ENCODE results near the gene HNF4A. TPM values are rescaled to one million over a fixed set of nuclear protein-coding genes. Genes with fewer than 3 reads are reported as not detected.

Gene HNF4A
- total RNA-seq, 1 experiment from 2014 or later = 0.15 TPM

DNA sequence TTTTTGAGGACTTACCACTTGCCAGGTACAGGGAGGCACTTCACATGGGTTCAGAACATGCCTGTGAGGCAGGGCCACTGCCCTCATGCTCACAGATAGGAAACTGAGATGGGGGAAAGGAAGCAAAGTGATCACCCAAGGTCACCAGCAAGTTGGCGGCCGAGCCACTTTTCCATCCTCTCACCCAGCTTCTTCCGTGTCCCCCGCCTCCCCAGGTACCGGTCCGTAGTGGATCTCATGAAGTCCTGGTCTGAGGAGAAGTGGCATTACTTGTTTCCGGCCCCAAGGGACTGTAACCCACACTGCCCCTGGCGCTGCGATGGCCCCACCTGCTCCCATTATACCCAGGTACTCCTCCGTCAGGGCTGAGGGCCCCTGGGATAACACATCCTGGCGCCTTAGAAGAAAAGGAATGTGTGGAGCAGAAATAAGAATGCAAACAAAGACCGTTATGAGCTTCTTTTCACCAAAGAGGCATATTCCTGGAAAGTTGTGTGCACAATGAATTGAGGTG lies 12.3 kb upstream of the HNF4A start (continued):
- TF ChIP-seq, protein P1, sequence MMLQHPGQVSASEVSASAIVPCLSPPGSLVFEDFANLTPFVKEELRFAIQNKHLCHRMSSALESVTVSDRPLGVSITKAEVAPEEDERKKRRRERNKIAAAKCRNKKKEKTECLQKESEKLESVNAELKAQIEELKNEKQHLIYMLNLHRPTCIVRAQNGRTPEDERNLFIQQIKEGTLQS (CRISPR knock-in tag; conservative IDR thresholded peaks at IDR 0.05) = no peak
- TF ChIP-seq SOX15 (CRISPR knock-in tag; IDR thresholded peaks at IDR 0.05) (no peak), GRHL2 (CRISPR knock-in tag; IDR thresholded peaks at IDR 0.05; ENCODE audit: insufficient replicate concordance, severe bottlenecking) (no peak), ATF1 (CRISPR knock-in tag; IDR thresholded peaks at IDR 0.05) (no peak), E2F5 (CRISPR knock-in tag; IDR thresholded peaks at IDR 0.05) (no peak), ATF2 (CRISPR knock-in tag; IDR thresholded peaks at IDR 0.05; ENCODE audit: borderline replicate concordance, low read depth) (no peak), ZNF671 (CRISPR knock-in tag; IDR thresholded peaks at IDR 0.05) (no peak)
- TF ChIP-seq, protein P2, sequence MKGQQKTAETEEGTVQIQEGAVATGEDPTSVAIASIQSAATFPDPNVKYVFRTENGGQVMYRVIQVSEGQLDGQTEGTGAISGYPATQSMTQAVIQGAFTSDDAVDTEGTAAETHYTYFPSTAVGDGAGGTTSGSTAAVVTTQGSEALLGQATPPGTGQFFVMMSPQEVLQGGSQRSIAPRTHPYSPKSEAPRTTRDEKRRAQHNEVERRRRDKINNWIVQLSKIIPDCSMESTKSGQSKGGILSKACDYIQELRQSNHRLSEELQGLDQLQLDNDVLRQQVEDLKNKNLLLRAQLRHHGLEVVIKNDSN (CRISPR knock-in tag; IDR thresholded peaks at IDR 0.05) = no peak

DNA sequence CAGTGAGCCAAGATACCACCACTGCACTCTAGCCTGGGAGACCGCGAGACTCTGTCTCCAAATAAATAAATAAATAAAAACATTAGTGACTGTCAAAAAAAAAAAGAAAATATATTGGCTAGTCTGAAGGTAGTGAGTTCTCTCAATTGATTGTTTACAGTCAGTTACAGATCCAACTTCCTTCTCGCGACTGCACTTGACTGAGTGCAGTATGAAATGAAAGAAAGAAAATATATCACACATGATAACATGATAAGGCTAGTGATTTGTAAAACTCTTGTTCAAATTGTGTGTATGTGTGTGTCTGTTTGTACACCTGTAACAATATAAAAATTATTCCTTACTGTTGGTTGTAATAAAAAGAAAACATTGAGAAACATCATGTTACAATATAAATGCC lies 10.8 kb upstream of the HNF4A start:
- CTCF ChIA-PET = no interaction called here
- no peak for ATAC-seq
- H3K9me3 Mint-ChIP-seq = no peaks in the 10 kb centered on the region
- H3K4me3 Mint-ChIP-seq = no peak overlapping the region
- POLR2A ChIA-PET = no interaction called here
- no peaks in the 10 kb centered on the region for H3K27me3 Mint-ChIP-seq (ENCODE audit: low read depth)
- H3K27ac Mint-ChIP-seq = no peak overlapping the region
- no peaks in the 10 kb centered on the region for H3K36me3 Mint-ChIP-seq
- DNase-seq (ENCODE audit: low spot score) = no peak
- no peaks in the 10 kb centered on the region for H3K4me1 Mint-ChIP-seq
- TF ChIP-seq ZNF232 (CRISPR knock-in tag; IDR thresholded peaks at IDR 0.05) = no peak
- no peak for TF ChIP-seq NR2C2 (CRISPR knock-in tag; IDR thresholded peaks at IDR 0.05)
- no peak for TF ChIP-seq FOXK1 (CRISPR knock-in tag; IDR thresholded peaks at IDR 0.05)
- TF ChIP-seq EMX1 (CRISPR knock-in tag; IDR thresholded peaks at IDR 0.05) = no peak
- no peak for TF ChIP-seq PREB (CRISPR knock-in tag; IDR thresholded peaks at IDR 0.05; ENCODE audit: borderline replicate concordance)
- TF ChIP-seq CDX4 (CRISPR knock-in tag; IDR thresholded peaks at IDR 0.05; ENCODE audit: borderline replicate concordance) = no peak
- TF ChIP-seq ATF2 (CRISPR knock-in tag; IDR thresholded peaks at IDR 0.05; ENCODE audit: borderline replicate concordance, low read depth) = no peak
- TF ChIP-seq ZNF281 (CRISPR knock-in tag; IDR thresholded peaks at IDR 0.05) = no peak
- TF ChIP-seq GTF2I (CRISPR knock-in tag; conservative IDR thresholded peaks at IDR 0.05) = no peak
- TF ChIP-seq ZNF396 (CRISPR knock-in tag; IDR thresholded peaks at IDR 0.05; ENCODE audit: borderline replicate concordance) = no peak
- TF ChIP-seq MAX (CRISPR knock-in tag; IDR thresholded peaks at IDR 0.05) = no peak
- TF ChIP-seq IRF2 (CRISPR knock-in tag; IDR thresholded peaks at IDR 0.05; ENCODE audit: borderline replicate concordance, low read depth) = no peak
- TF ChIP-seq JAZF1 (CRISPR knock-in tag; IDR thresholded peaks at IDR 0.05) = no peak
- no peak for TF ChIP-seq JUN (CRISPR knock-in tag; IDR thresholded peaks at IDR 0.05)
- no peak for TF ChIP-seq NFYB (CRISPR knock-in tag; conservative IDR thresholded peaks at IDR 0.05; ENCODE audit: low read depth)
- TF ChIP-seq ZBTB43 (CRISPR knock-in tag; IDR thresholded peaks at IDR 0.05) = no peak
- TF ChIP-seq NFATC4 (CRISPR knock-in tag; IDR thresholded peaks at IDR 0.05) = no peak
